Adrenal gland (tissue), 12 donors: ENCODE data around the gene ADIRF. TPM values are rescaled to one million over a fixed set of nuclear protein-coding genes. Genes with fewer than 3 reads are reported as not detected.

Source experiments
- DNase-seq, 7 donors: peaks; one replicate each; pipeline ENCODE4 v3.0.0-alpha.2; 2019 to 2020
- H3K27ac ChIP-seq, 5 donors: fragments of 200-600 bp; sonication (generic) in 4 of 5; 1 replicate in 3 of 5; 2 replicates in 2 of 5; pipeline versions ENCODE4 v1.5.1 to v1.8.0; 2016 to 2020; ENCODE audit warnings: mild to moderate bottlenecking in 1 of 5
- H3K27me3 ChIP-seq: fragments of 200-600 bp; 2 replicates; pipeline ENCODE4 v1.8.0; 2021
- H3K36me3 ChIP-seq, 2 donors: fragments of 200-600 bp; replicated peaks in 1 of 2; 1 replicate in 1 of 2; 2 replicates in 1 of 2; pipeline versions ENCODE4 v1.5.1 to v1.8.0; 2018 to 2022
- H3K4me1 ChIP-seq, 2 donors: fragments of 200-600 bp; replicated peaks in 1 of 2; 1 replicate in 1 of 2; 2 replicates in 1 of 2; pipeline versions ENCODE4 v1.5.1 to v1.8.0; 2018 to 2021
- H3K4me3 ChIP-seq, 4 donors: fragments of 200-600 bp; sonication (generic) in 3 of 4; one replicate each; pipeline ENCODE4 v1.5.1; 2016 to 2018
- H3K9me3 ChIP-seq, 3 donors: fragments of 200-600 bp; sonication (generic) in 1 of 3; replicated peaks in 1 of 3; 1 replicate in 2 of 3; 2 replicates in 1 of 3; pipeline versions ENCODE4 v1.5.1 to v1.8.0; 2016 to 2021
- POLR2A ChIP-seq, 2 donors: fragments of 450-650 bp; IDR thresholded peaks; one replicate each; pipeline ENCODE4 v1.6.1; 2017; ENCODE audit warnings: antibody characterized with exemption in 2 of 2, mild to moderate bottlenecking in 2 of 2, moderate library complexity in 1 of 2
- WGBS, 4 donors: extraction: QIAGEN DNeasy Blood & Tissue Kit in 2 of 4; methylation state at CpG; one replicate each; pipeline versions ENCODE4 v1.1.5 to v1.1.7; 2013 to 2017; 5-methylcytosine and 5-hydroxymethylcytosine counted together
- intact Hi-C, 2 donors: fragments of 100-400 bp; cut with DNase I; formaldehyde crosslinking; loops; one replicate each; pipeline versions ENCODE4 v1.14.1 to v1.15.0; 2022 to 2023
- polyA plus RNA-seq, 3 donors: library from polyadenylated mRNA; stranded (reverse); fragments of 200-250 nt in 2 of 3; fragments of 350-450 nt in 1 of 3; fragmentation: Illumina TruSeq in 1 of 3; extraction: RNeasy Lipid Tissue Mini Kit (QIAGEN cat#74804) in 1 of 3; gene quantifications; one replicate each; pipeline ENCODE4 v1.2.3, GENCODE V29; 2013 to 2014
- total RNA-seq, 9 donors: library from RNA; depleted of rRNA in 4 of 9; stranded (reverse); fragments of >200 nt in 4 of 9; fragments of 120-200 nt in 1 of 9; fragmentation: NEBNext Ultra II Directional in 1 of 9; extraction: Animal tissue kit (Norgen Biotek cat#: 25700) in 1 of 9; gene quantifications; one replicate each; pipeline versions ENCODE4 v1.1.0 to v1.2.4, GENCODE V29; 2013 to 2023
- TF ChIP-seq, protein P1 (sequence below), 6 experiments: fragments of 450-650 bp in 4 of 6; fragments of 200-600 bp in 2 of 6; sonication (generic) in 1 of 6; IDR thresholded peaks; 1 replicate in 5 of 6; 2 replicates in 1 of 6; pipeline versions ENCODE4 v1.5.1 to v1.8.0; 2016 to 2021; ENCODE audit warnings: antibody characterized with exemption in 6 of 6, mild to moderate bottlenecking in 2 of 6, moderate library complexity in 1 of 6
- donor health status: healthy with polysubstance abuse.
- donor health status: Bipolar disorder and iron deficiency.
- donor health status: DM: yes; HTN: yes; CAD: no.
- donor health status: DM: no; HTN: no; CAD: no.
- donor health status: DM: no; HTN: no; CAD: no.
- donor health status: DM: yes; HTN: yes; CAD: no.

ADIRF gene
- total and polyA plus RNA-seq, 12 donors = 3.3 to 592 (median 22.6) TPM

GRCh38 chr10:86964847-86965190 lies 3.5 kb upstream of the ADIRF start:
- intact Hi-C loops = no loop called here
- no peak overlapping the region for H3K27ac ChIP-seq
- WGBS, 4 donors = 75 to 88% (median 83%) methylated on average over 2 of the region's 2 CpGs

GRCh38 chr10:86965986-86966654 lies 2.2 kb upstream of the ADIRF start:
- Histone ChIP-seq H3K27ac (peak overlapping the region in 4 of 5 donors; percentile 38 to 98 (median 70)), H3K27me3 (no peaks in the 10 kb centered on the region), H3K4me3 (no peak overlapping the region), H3K36me3 (no peaks in the 10 kb centered on the region), H3K4me1 (peaks cover 27 to 46% of the 10 kb centered on the region in 2 donors), H3K9me3 (no peaks in the 10 kb centered on the region)
- no peak for TF ChIP-seq POLR2A (IDR thresholded peaks at IDR 0.05)
- TF ChIP-seq, protein P1, sequence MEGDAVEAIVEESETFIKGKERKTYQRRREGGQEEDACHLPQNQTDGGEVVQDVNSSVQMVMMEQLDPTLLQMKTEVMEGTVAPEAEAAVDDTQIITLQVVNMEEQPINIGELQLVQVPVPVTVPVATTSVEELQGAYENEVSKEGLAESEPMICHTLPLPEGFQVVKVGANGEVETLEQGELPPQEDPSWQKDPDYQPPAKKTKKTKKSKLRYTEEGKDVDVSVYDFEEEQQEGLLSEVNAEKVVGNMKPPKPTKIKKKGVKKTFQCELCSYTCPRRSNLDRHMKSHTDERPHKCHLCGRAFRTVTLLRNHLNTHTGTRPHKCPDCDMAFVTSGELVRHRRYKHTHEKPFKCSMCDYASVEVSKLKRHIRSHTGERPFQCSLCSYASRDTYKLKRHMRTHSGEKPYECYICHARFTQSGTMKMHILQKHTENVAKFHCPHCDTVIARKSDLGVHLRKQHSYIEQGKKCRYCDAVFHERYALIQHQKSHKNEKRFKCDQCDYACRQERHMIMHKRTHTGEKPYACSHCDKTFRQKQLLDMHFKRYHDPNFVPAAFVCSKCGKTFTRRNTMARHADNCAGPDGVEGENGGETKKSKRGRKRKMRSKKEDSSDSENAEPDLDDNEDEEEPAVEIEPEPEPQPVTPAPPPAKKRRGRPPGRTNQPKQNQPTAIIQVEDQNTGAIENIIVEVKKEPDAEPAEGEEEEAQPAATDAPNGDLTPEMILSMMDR (IDR thresholded peaks at IDR 0.05) = no peak
- WGBS, 4 donors = 47 to 58% (median 56%) methylated on average over 10 to 11 of the region's 11 CpGs
- intact Hi-C loops = no loop called here
- no peak for DNase-seq

More at GRCh38 chr10:86964847-86965190, 3.5 kb upstream of the ADIRF start:
- H3K9me3 ChIP-seq = no peaks in the 10 kb centered on the region
- H3K27me3 ChIP-seq = no peaks in the 10 kb centered on the region
- TF ChIP-seq, protein P1 (IDR thresholded peaks at IDR 0.05) = no peak
- TF ChIP-seq POLR2A (IDR thresholded peaks at IDR 0.05) = no peak
- H3K36me3 ChIP-seq = no peaks in the 10 kb centered on the region
- peaks cover 29 to 50% of the 10 kb centered on the region in 2 donors for H3K4me1 ChIP-seq
- H3K4me3 ChIP-seq = no peak overlapping the region
- DNase-seq = peak in 2 of 7 donors; percentile 14 to 51

- no peak for TF ChIP-seq POLR2A (IDR thresholded peaks at IDR 0.05)
- TF ChIP-seq, protein P1 (IDR thresholded peaks at IDR 0.05) = no peak
- H3K27me3 ChIP-seq = no peaks in the 10 kb centered on the region
- H3K4me1 ChIP-seq = peaks cover 33 to 55% of the 10 kb centered on the region in 2 donors
- peak in 3 of 7 donors; percentile 26 to 57 (median 26) for DNase-seq
- 79 to 91% (median 86%) methylated on average over 6 to 7 of the region's 7 CpGs for WGBS, 4 donors
- H3K9me3 ChIP-seq = no peaks in the 10 kb centered on the region
- peak overlapping the region in 1 of 4 donors; percentile 74 for H3K4me3 ChIP-seq
- H3K36me3 ChIP-seq = no peaks in the 10 kb centered on the region
- intact Hi-C loops = no loop called here
- H3K27ac ChIP-seq = peak overlapping the region in 3 of 5 donors; percentile 96 to 98 (median 97)
Measured at GRCh38 chr10:86967481-86967941, 771 bp upstream of the ADIRF start.

GRCh38 chr10:86968994-86969355 lies 693 bp downstream of the ADIRF start:
- H3K4me3 ChIP-seq = peak overlapping the region in 1 of 4 donors; percentile 74
- peak in 3 of 7 donors; percentile 26 to 56 (median 35) for DNase-seq
- no peaks in the 10 kb centered on the region for H3K27me3 ChIP-seq
- intact Hi-C loops = no loop called here
- H3K4me1 ChIP-seq = peaks cover 33 to 55% of the 10 kb centered on the region in 2 donors
- 55 to 80% (median 65%) methylated on average over 6 to 9 of the region's 9 CpGs for WGBS, 4 donors
- H3K36me3 ChIP-seq = no peaks in the 10 kb centered on the region
- peak overlapping the region in 3 of 5 donors; percentile 96 to 98 (median 97) for H3K27ac ChIP-seq
- no peak for TF ChIP-seq POLR2A (IDR thresholded peaks at IDR 0.05)
- TF ChIP-seq, protein P1 (IDR thresholded peaks at IDR 0.05) = no peak
- no peaks in the 10 kb centered on the region for H3K9me3 ChIP-seq
